H1 (cell line): ENCODE data around the gene SPATA31C2. TPM values are rescaled to one million over a fixed set of nuclear protein-coding genes. Genes with fewer than 3 reads are reported as not detected.

ENCODE experiments used
- CTCF ChIA-PET: fragments of 300-600 bp; sonication (Branson Sonifier 250); formaldehyde crosslinking; loops from one replicate; lab custom pipeline; 2021; ENCODE audit not compliant: partially characterized antibody; lab: Charles Lee
- POLR2A ChIA-PET: fragments of 300-600 bp; sonication (Branson Sonifier 250); formaldehyde crosslinking; loops from one replicate; lab custom pipeline; 2021; ENCODE audit warnings: inconsistent platforms; ENCODE audit not compliant: partially characterized antibody; lab: Charles Lee
- DNase-seq, 2 experiments: peaks; one replicate each; pipeline versions ENCODE4 v3.0.0 to v3.0.0-alpha.2; 2010 to 2022; ENCODE audit warnings: low spot score in 2 of 2, low read depth in 1 of 2, mixed read lengths in 1 of 2
- FAIRE-seq: peaks from 2 replicates; lab custom pipeline; 2011; peaks lifted over from hg19 to GRCh38; lab: Jason Lieb, UNC
- H2AFZ ChIP-seq: 2 replicates; pipeline ENCODE4 v1.8.1; 2012; ENCODE audit warnings: low read length, inconsistent platforms
- H2AK5ac ChIP-seq: 2 replicates; pipeline ENCODE4 v1.6.1; 2013; ENCODE audit warnings: low read depth, low read length
- H2BK120ac ChIP-seq: replicated peaks from 2 replicates; pipeline ENCODE3; 2013; ENCODE audit warnings: low read depth, low read length, inconsistent platforms
- H2BK12ac ChIP-seq: 2 replicates; pipeline ENCODE4 v1.6.1; 2013; ENCODE audit warnings: low read depth, low read length
- H2BK15ac ChIP-seq: 2 replicates; pipeline ENCODE4 v1.6.1; 2013; ENCODE audit warnings: low read length
- H2BK20ac ChIP-seq: 2 replicates; pipeline ENCODE4 v1.6.1; 2013; ENCODE audit warnings: low read length
- H2BK5ac ChIP-seq: 2 replicates; pipeline ENCODE4 v1.6.1; 2013; ENCODE audit warnings: low read depth, low read length
- H3K14ac ChIP-seq: 2 replicates; pipeline ENCODE4 v1.6.1; 2013; ENCODE audit warnings: inconsistent platforms; ENCODE audit not compliant: insufficient read length
- H3K18ac ChIP-seq: 2 replicates; pipeline ENCODE4 v1.6.1; 2013; ENCODE audit warnings: low read length; ENCODE audit errors: extremely low read depth
- H3K23ac ChIP-seq: 2 replicates; pipeline ENCODE4 v1.6.1; 2013; ENCODE audit warnings: inconsistent platforms; ENCODE audit not compliant: insufficient read length
- H3K23me2 ChIP-seq: 2 replicates; pipeline ENCODE4 v1.6.1; 2013; ENCODE audit warnings: low read depth, low read length
- H3K27ac ChIP-seq: 2 replicates; pipeline ENCODE4 v1.6.1; 2011; ENCODE audit warnings: low read depth, low read length, inconsistent platforms
- H3K27me3 ChIP-seq, 4 experiments: replicated peaks in 1 of 4; 1 replicate in 1 of 4; 2 replicates in 3 of 4; pipeline versions ENCODE4 v1.6.1 to v1.8.1; 2011 to 2013; ENCODE audit warnings: low read length in 3 of 4, mild to moderate bottlenecking in 3 of 4, inconsistent platforms in 2 of 4, mixed read lengths in 2 of 4, moderate library complexity in 1 of 4; ENCODE audit not compliant: control insufficient read depth in 3 of 4, insufficient read depth in 3 of 4; ENCODE audit errors: extremely low read depth in 1 of 4
- H3K36me3 ChIP-seq, 4 experiments: 2 replicates each; pipeline versions ENCODE4 v1.6.1 to v1.8.1; 2011 to 2013; ENCODE audit warnings: mild to moderate bottlenecking in 4 of 4, low read length in 3 of 4, moderate library complexity in 2 of 4, control low read depth in 1 of 4, inconsistent platforms in 1 of 4; ENCODE audit not compliant: insufficient read depth in 4 of 4, control insufficient read depth in 2 of 4
- H3K4ac ChIP-seq: replicated peaks from 2 replicates; pipeline ENCODE3; 2013; ENCODE audit warnings: low read length, low read depth, mixed read lengths, inconsistent platforms; ENCODE audit not compliant: insufficient read length
- H3K4me1 ChIP-seq, 4 experiments: replicated peaks in 1 of 4; 1 replicate in 1 of 4; 2 replicates in 3 of 4; pipeline versions ENCODE4 v1.6.1 to v1.8.1; 2011 to 2013; ENCODE audit warnings: low read length in 3 of 4, inconsistent platforms in 2 of 4, mixed read lengths in 1 of 4; ENCODE audit not compliant: insufficient read depth in 4 of 4, control insufficient read depth in 3 of 4
- H3K4me2 ChIP-seq, 2 experiments: 2 replicates each; pipeline versions ENCODE4 v1.6.1 to v1.8.1; 2011 to 2013; ENCODE audit warnings: low read depth in 2 of 2, low read length in 2 of 2, control low read depth in 1 of 2, inconsistent platforms in 1 of 2, mild to moderate bottlenecking in 1 of 2; ENCODE audit not compliant: insufficient read depth in 1 of 2
- H3K4me3 ChIP-seq, 4 experiments: fragments of 200-600, 300-600 bp in 1 of 4; sonication (generic), shearing (Covaris generic), sonication (Bioruptor Twin) in 1 of 4; 2 replicates each; pipeline versions ENCODE4 v1.5.1 to v1.8.1; 2011 to 2016; ENCODE audit warnings: low read length in 4 of 4, low read depth in 3 of 4, control low read depth in 2 of 4, inconsistent platforms in 2 of 4, mild to moderate bottlenecking in 2 of 4, mixed read lengths in 1 of 4, moderate library complexity in 1 of 4; ENCODE audit not compliant: insufficient read depth in 2 of 4; ENCODE audit errors: extremely low read depth in 1 of 4
- H3K56ac ChIP-seq: replicated peaks from 2 replicates; pipeline ENCODE3; 2013; ENCODE audit warnings: low read depth, mild to moderate bottlenecking, mixed read lengths, low read length, inconsistent platforms; ENCODE audit not compliant: insufficient read length
- H3K79me1 ChIP-seq: 2 replicates; pipeline ENCODE4 v1.6.1; 2013; ENCODE audit warnings: low read depth, low read length, control low read depth
- H3K79me2 ChIP-seq, 2 experiments: 2 replicates each; pipeline versions ENCODE4 v1.6.1 to v1.8.1; 2012 to 2013; ENCODE audit warnings: low read length in 2 of 2, mild to moderate bottlenecking in 2 of 2, inconsistent platforms in 1 of 2; ENCODE audit not compliant: insufficient read depth in 2 of 2, control insufficient read depth in 1 of 2
- H3K9ac ChIP-seq, 4 experiments: replicated peaks in 1 of 4; 1 replicate in 1 of 4; 2 replicates in 3 of 4; pipeline versions ENCODE4 v1.6.1 to v1.8.1; 2011 to 2013; ENCODE audit warnings: low read depth in 3 of 4, low read length in 3 of 4, control low read depth in 2 of 4, mild to moderate bottlenecking in 2 of 4, moderate library complexity in 2 of 4, inconsistent platforms in 1 of 4; ENCODE audit errors: extremely low read depth in 1 of 4
- H3K9me3 ChIP-seq, 2 experiments: 2 replicates each; pipeline versions ENCODE4 v1.6.1 to v1.8.1; 2012 to 2013; ENCODE audit warnings: mild to moderate bottlenecking in 2 of 2, moderate library complexity in 2 of 2, control low read depth in 1 of 2, inconsistent platforms in 1 of 2, low read depth in 1 of 2, low read length in 1 of 2, mixed read lengths in 1 of 2; ENCODE audit not compliant: insufficient read depth in 2 of 2
- H4K20me1 ChIP-seq, 2 experiments: replicated peaks in 1 of 2; 2 replicates each; pipeline versions ENCODE3 to v1.8.1; 2011 to 2013; ENCODE audit warnings: inconsistent platforms in 2 of 2, low read length in 2 of 2, mild to moderate bottlenecking in 1 of 2; ENCODE audit not compliant: insufficient read depth in 2 of 2, control insufficient read depth in 1 of 2
- H4K5ac ChIP-seq: 2 replicates; pipeline ENCODE4 v1.6.1; 2013; ENCODE audit warnings: low read length, low read depth, mixed read lengths, inconsistent platforms; ENCODE audit not compliant: insufficient read length
- H4K8ac ChIP-seq: 2 replicates; pipeline ENCODE4 v1.8.0; 2013; ENCODE audit warnings: mild to moderate bottlenecking, moderate library complexity, low read length, inconsistent platforms; ENCODE audit not compliant: insufficient read depth; ENCODE audit errors: extremely low read depth
- H4K91ac ChIP-seq: replicated peaks from 2 replicates; pipeline ENCODE3; 2013; ENCODE audit warnings: low read length, mixed read lengths, inconsistent platforms; ENCODE audit not compliant: insufficient read length
- ASH2L ChIP-seq: fragments of 200-600, 300-600 bp; sonication (generic); IDR thresholded peaks from one replicate; pipeline ENCODE4 v1.7.1; 2017; ENCODE audit warnings: low read length
- BCL11A ChIP-seq, 2 experiments: IDR thresholded peaks; one replicate each; pipeline ENCODE4 v1.6.1; 2011; ENCODE audit warnings: low read depth in 2 of 2, low read length in 2 of 2, mild to moderate bottlenecking in 2 of 2
- CTBP2 ChIP-seq: IDR thresholded peaks from 2 replicates; pipeline ENCODE4 v1.7.0; 2011; ENCODE audit warnings: borderline replicate concordance, mild to moderate bottlenecking, moderate library complexity, mixed read lengths, low read length; ENCODE audit not compliant: insufficient read depth, insufficient read length
- EP300 ChIP-seq, 2 experiments: IDR thresholded peaks; 1 replicate in 1 of 2; 2 replicates in 1 of 2; pipeline ENCODE4 v1.6.1; 2011 to 2012; ENCODE audit warnings: low read depth in 2 of 2, low read length in 2 of 2, mild to moderate bottlenecking in 2 of 2, borderline replicate concordance in 1 of 2, inconsistent platforms in 1 of 2, moderate library complexity in 1 of 2
- KDM1A ChIP-seq: fragments of 200-600, 300-600 bp; sonication (generic); IDR thresholded peaks from 2 replicates; pipeline ENCODE4 v1.7.1; 2016; ENCODE audit warnings: mild to moderate bottlenecking, low read length, borderline replicate concordance
- POLR2A ChIP-seq, 2 experiments: IDR thresholded peaks; 1 replicate in 1 of 2; 2 replicates in 1 of 2; pipeline ENCODE4 v1.6.1; 2011; ENCODE audit warnings: low read depth in 2 of 2, low read length in 2 of 2, mild to moderate bottlenecking in 2 of 2; ENCODE audit errors: control extremely low read depth in 1 of 2
- POLR2AphosphoS5 ChIP-seq: IDR thresholded peaks from 2 replicates; pipeline ENCODE4 v1.6.1; 2011; ENCODE audit warnings: low read depth, low read length
- RBBP5 ChIP-seq: IDR thresholded peaks from 2 replicates; pipeline ENCODE4 v1.7.1; 2012; ENCODE audit warnings: low read depth, mild to moderate bottlenecking, inconsistent platforms, low read length, moderate library complexity, borderline replicate concordance
- SIX5 ChIP-seq: IDR thresholded peaks from 2 replicates; pipeline ENCODE4 v1.6.1; 2011; ENCODE audit warnings: mild to moderate bottlenecking, low read depth, low read length
- SP2 ChIP-seq: IDR thresholded peaks from 2 replicates; pipeline ENCODE4 v1.6.1; 2012; ENCODE audit warnings: mild to moderate bottlenecking, low read length, inconsistent platforms
- SUZ12 ChIP-seq: fragments of 200-600 bp; sonication (generic); IDR thresholded peaks from 2 replicates; pipeline ENCODE4 v1.6.1; 2012; ENCODE audit warnings: mild to moderate bottlenecking, inconsistent platforms, low read length, moderate library complexity, mixed read lengths
- TAF1 ChIP-seq: IDR thresholded peaks from 2 replicates; pipeline ENCODE4 v1.6.1; 2011; ENCODE audit warnings: mild to moderate bottlenecking, low read depth, low read length
- TBP ChIP-seq: IDR thresholded peaks from 2 replicates; pipeline ENCODE4 v1.6.1; 2011; ENCODE audit warnings: low read depth, low read length, improper control_type of control experiment
- WGBS, 2 experiments: shearing (Covaris generic) in 1 of 2; methylation state at CpG; one replicate each; pipeline versions ENCODE4 v1.1.6 to v1.1.7; 2013 to 2015; ENCODE audit warnings: low lambda C conversion rate in 2 of 2, mixed read lengths in 2 of 2, inconsistent platforms in 1 of 2, low coverage in 1 of 2, missing lambda C conversion rate in 1 of 2; ENCODE audit not compliant: insufficient replicate concordance in 2 of 2, insufficient coverage in 1 of 2, insufficient read length in 1 of 2; ENCODE audit errors: extremely low coverage in 1 of 2, missing lambda C conversion rate in 1 of 2; 5-methylcytosine and 5-hydroxymethylcytosine counted together
- polyA plus RNA-seq, 7 experiments: library from polyadenylated mRNA; depleted of rRNA in 3 of 7; stranded (reverse) in 5 of 7; unstranded in 2 of 7; fragments of >200 nt in 5 of 7; fragments of 200-250 nt in 2 of 7; gene quantifications; 1 replicate in 5 of 7; 2 replicates in 1 of 7; 4 replicates in 1 of 7; pipeline versions ENCODE4 v1.2.1 to v1.2.3, GENCODE V29; 2011 to 2013; ENCODE audit warnings: missing spikeins in 2 of 7, mixed read lengths in 2 of 7
- total RNA-seq: library from RNA; stranded (reverse); fragmentation: NEBNext Ultra II Directional; extraction: Animal tissue kit (Norgen Biotek cat#: 25700); gene quantifications from 2 replicates; pipeline ENCODE4 v1.2.1, GENCODE V29; 2021

Gene SPATA31C2
- total and polyA plus RNA-seq, 2 of the 8 experiments (the other 6 are each of a cell fraction or from before 2014, with no cell fraction given) = 0.17 to 0.20 TPM

GRCh38 chr9:88143957-88144625 lies 5.8 kb upstream of the SPATA31C2 start:
- Histone ChIP-seq H4K8ac (no peak overlapping the region), H3K4ac (no peak overlapping the region), H2BK15ac (no peak overlapping the region), H3K9ac (no peak overlapping the region), H3K36me3 (no peaks in the 10 kb centered on the region), H3K4me3 (no peak overlapping the region), H3K14ac (no peak overlapping the region), H4K20me1 (no peaks in the 10 kb centered on the region), H2BK20ac (no peak overlapping the region), H2BK5ac (no peak overlapping the region), H2BK12ac (no peak overlapping the region), H2AK5ac (no peak overlapping the region), H3K18ac (no peak overlapping the region), H3K23ac (no peak overlapping the region), H4K5ac (no peak overlapping the region), H2AFZ (no peak overlapping the region), H3K79me1 (no peaks in the 10 kb centered on the region), H2BK120ac (no peak overlapping the region), H3K79me2 (no peaks in the 10 kb centered on the region), H3K4me1 (no peaks in the 10 kb centered on the region), H3K27ac (no peak overlapping the region), H3K4me2 (no peak overlapping the region), H3K9me3 (no peaks in the 10 kb centered on the region), H3K27me3 (no peaks in the 10 kb centered on the region), H3K56ac (no peak overlapping the region), H4K91ac (no peak overlapping the region), H3K23me2 (no peaks in the 10 kb centered on the region)
- POLR2A ChIA-PET = no interaction called here
- 93% methylated on average over 6 of the region's 6 CpGs; no CpG with 5 or more reads in 1 of the 2 experiments for WGBS, 2 experiments
- FAIRE-seq (no peak), DNase-seq (no peak)
- CTCF ChIA-PET = no interaction called here
- no peak for TF ChIP-seq TBP
- no peak for TF ChIP-seq EP300 (IDR thresholded peaks at IDR 0.05; ENCODE audit: borderline replicate concordance in 1 of 2, low read depth in 2 of 2, low read length in 2 of 2)
- TF ChIP-seq RBBP5 = no peak
- no peak for TF ChIP-seq ASH2L
- TF ChIP-seq POLR2AphosphoS5 = no peak
- no peak for TF ChIP-seq BCL11A (IDR thresholded peaks at IDR 0.05; ENCODE audit: low read depth in 2 of 2, low read length in 2 of 2)
- no peak for TF ChIP-seq SUZ12
- TF ChIP-seq SP2 = no peak
- no peak for TF ChIP-seq KDM1A
- no peak for TF ChIP-seq CTBP2
- TF ChIP-seq TAF1 = no peak
- TF ChIP-seq SIX5 = no peak
- no peak for TF ChIP-seq POLR2A (IDR thresholded peaks at IDR 0.05; ENCODE audit: control extremely low read depth in 1 of 2, low read depth in 2 of 2, low read length in 2 of 2)
